Uterus (tissue), 2 donors: Measurements from ENCODE around the gene MTUS2.

Experiments
- CTCF ChIP-seq, 4 experiments: fragments of 200-600 bp in 2 of 4; fragments of 450-650 bp in 2 of 4; sonication (generic) in 2 of 4; IDR thresholded peaks; one replicate each; pipeline ENCODE4 v1.5.1; 2016 to 2019; ENCODE audit warnings: antibody characterized with exemption in 4 of 4, mild to moderate bottlenecking in 2 of 4, moderate library complexity in 1 of 4
- POLR2A ChIP-seq, 2 donors: fragments of 450-650 bp; IDR thresholded peaks; one replicate each; pipeline ENCODE4 v1.6.1; 2016; ENCODE audit warnings: antibody characterized with exemption in 2 of 2, mild to moderate bottlenecking in 1 of 2, moderate library complexity in 1 of 2

GRCh38 chr13:29493796-29494195 is 673.7 kb downstream of the MTUS2 start:
- TF ChIP-seq CTCF (IDR thresholded peaks at IDR 0.05) (no peak), POLR2A (IDR thresholded peaks at IDR 0.05) (no peak)
